AG09319 (cell line): ENCODE data around the gene C10orf120.

Experiments
- DNase-seq: peaks from one replicate; pipeline ENCODE4 v3.0.0-alpha.2; 2010; ENCODE audit warnings: low read depth; ENCODE audit errors: extremely low read depth
- CTCF ChIP-seq: IDR thresholded peaks from 2 replicates; pipeline ENCODE4 v1.5.1; 2011; ENCODE audit warnings: low read depth, mild to moderate bottlenecking, inconsistent platforms, low read length, moderate library complexity

C10orf120 gene

DNA sequence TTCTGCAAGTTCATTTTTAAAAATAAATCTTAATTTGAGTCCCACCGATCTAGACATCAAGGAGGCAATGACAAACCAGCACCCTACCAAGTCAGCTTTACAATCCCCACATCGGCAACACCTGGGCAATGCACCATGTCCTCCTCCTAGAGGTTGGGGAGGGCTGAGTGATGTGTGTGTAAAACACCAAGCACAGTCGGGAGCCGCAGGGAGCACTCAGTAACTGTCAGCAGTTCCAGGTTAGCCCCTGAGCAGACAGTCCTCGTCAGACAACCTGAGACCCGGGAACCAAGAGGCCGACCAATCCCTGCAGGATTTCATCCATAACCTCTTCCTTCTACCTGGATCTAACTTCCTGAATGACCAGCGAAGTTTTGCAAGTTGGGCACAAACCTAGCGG, 15.9 kb upstream of the C10orf120 start:
- TF ChIP-seq CTCF = no peak
- no peak for DNase-seq

DNA sequence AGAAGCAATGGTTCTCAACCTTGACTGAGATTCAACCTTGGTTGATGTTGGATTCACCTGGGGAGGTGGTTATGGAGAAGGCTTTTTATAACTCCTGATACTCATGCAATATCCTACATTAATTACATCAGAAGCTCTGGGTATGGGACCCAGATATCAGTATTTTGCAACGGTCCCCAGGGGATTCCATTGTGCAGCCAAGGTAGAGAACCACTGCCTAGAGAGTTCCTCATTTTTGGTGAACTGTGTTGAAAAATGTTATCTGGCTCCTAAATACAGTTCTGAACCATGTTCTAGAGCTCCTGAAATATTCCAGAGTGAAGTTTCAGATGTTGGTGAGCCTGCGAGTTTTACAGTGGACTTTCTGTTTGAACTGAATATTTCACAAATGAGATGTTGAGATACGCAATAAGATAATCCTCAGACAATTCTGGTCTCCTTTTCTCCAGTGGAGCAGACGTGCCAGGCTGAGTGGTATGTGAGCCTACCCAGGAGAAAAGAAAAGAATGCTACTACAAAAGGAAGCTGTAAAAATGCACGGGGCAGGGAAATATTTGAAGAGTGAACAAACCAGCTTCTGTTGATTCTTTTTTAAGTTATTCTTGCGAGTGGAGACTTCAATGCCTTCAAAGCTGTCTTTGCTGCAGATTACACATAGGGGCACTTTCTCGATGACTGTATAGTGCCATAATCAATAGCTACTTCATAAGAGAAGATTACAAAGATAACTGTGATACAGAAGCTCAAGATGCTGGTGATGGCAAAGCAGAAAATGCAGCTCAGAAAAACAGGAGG, 13.6 kb upstream of the C10orf120 start:
- no peak for TF ChIP-seq CTCF
- DNase-seq = no peak

- no peak for DNase-seq
- no peak for TF ChIP-seq CTCF
Observed at GRCh38 chr10:122710576-122710975, 10.9 kb upstream of the C10orf120 start.

GRCh38 chr10:122709971-122710370, 10.3 kb upstream of the C10orf120 start:
- no peak for DNase-seq
- no peak for TF ChIP-seq CTCF

DNA sequence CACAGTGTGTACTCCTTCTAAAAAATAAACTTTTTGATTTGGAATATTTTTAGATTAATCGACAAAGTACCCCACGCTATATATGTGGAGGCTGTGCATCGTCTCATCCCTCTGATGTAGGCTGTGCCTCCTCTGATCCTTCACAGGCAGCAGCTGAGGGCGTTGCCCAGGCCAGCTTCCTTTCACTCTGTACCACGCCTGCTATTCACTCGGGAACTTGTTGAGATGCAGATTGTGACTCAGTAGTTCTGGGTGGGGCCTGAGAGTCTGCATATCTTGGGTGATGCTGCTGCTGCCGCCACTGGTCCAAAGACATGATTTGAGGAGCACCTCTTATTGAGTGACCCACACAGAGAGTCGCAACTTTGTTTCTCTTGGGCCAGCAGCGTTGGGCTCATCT, 7.9 kb upstream of the C10orf120 start:
- DNase-seq = no peak
- no peak for TF ChIP-seq CTCF

DNA sequence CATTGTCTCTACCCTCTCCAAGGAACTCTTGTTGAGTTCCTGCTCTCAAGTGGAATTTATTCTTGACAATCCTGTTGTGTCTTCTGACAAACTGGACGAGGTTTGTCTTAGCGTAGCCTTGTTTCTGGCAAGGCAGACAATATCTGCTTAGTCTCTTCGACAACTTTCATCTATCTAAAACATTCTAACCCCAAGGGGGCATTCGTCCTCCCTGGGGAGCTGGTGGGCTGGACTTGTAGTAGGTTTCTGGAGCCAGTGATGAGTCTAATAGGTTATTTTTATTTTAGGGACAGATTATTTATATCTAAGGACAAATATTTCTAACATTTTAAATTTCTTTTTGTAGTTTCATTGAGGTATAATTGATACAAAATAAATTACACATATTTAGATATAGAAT, 7.3 kb upstream of the C10orf120 start:
- DNase-seq = no peak
- TF ChIP-seq CTCF = no peak

DNA sequence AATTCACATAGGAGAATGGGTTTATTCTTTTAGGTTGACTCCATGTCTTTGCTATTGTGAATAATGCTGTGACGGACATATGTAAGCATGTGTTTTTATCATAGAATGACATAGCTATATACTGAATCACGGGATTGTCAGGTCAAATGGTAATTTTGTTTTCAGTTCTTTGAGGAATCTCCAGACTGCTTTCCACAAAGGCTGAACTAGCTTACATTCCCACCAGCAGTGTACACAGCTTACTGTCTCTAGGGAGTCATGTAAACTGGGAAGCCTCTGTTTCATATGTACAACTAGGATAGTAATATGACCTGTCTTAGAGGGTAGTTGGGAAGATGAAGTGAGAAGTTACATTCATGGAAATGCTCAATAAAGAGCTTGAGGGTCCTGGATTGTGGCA, 6.8 kb upstream of the C10orf120 start:
- TF ChIP-seq CTCF = no peak

More for the DNA sequence above, 6.8 kb upstream of the C10orf120 start:
- no peak for DNase-seq
